Activated naive CD4-positive, alpha-beta T cell treated with anti-CD3 and anti-CD28 coated beads, Interleukin-2, amount 10 ng/mL, durations not matched to agents 7 days and 5 days (primary cell): ENCODE data around the gene GATM.

Source experiments
- CTCF ChIA-PET: fragments of 350-600 bp; sonication (Branson Sonifier 250); formaldehyde crosslinking; loops from one replicate; lab custom pipeline; 2021; ENCODE audit warnings: antibody characterized with exemption; lab: Charles Lee
- DNase-seq: peaks from one replicate; pipeline ENCODE4 v3.0.0-alpha.2; 2020
- H3K27ac Mint-ChIP-seq: one replicate; pipeline ENCODE4 v1.8.0; 2021; ENCODE audit warnings: mild to moderate bottlenecking, moderate library complexity, mixed read lengths
- H3K27me3 Mint-ChIP-seq: one replicate; pipeline ENCODE4 v1.8.0; 2021; ENCODE audit warnings: mild to moderate bottlenecking, mixed read lengths
- H3K36me3 Mint-ChIP-seq: one replicate; pipeline ENCODE4 v1.8.0; 2021; ENCODE audit warnings: mixed read lengths
- H3K4me1 Mint-ChIP-seq: one replicate; pipeline ENCODE4 v1.8.0; 2021; ENCODE audit warnings: mixed read lengths
- H3K4me3 Mint-ChIP-seq: one replicate; pipeline ENCODE4 v1.8.0; 2021; ENCODE audit warnings: mild to moderate bottlenecking, moderate library complexity, mixed read lengths
- H3K9me3 Mint-ChIP-seq: one replicate; pipeline ENCODE4 v1.8.0; 2021; ENCODE audit warnings: mixed read lengths

Gene GATM

GRCh38 chr15:45399381-45400212, 21.3 kb upstream of the GATM start:
- no peaks in the 10 kb centered on the region for H3K27me3 Mint-ChIP-seq
- H3K27ac Mint-ChIP-seq: no peak overlapping the region
- H3K4me1 Mint-ChIP-seq: peaks cover 24% of the 10 kb centered on the region
- DNase-seq: no peak
- H3K4me3 Mint-ChIP-seq: no peak overlapping the region
- no peaks in the 10 kb centered on the region for H3K9me3 Mint-ChIP-seq
- CTCF ChIA-PET: interaction anchor here (0.8 to 2.9 kb wide), 15 partner anchors 9 to 279 kb away, joined by 3 to 25 read pairs (median 5); no protein-coding TSS in a partner anchor
- no peaks in the 10 kb centered on the region for H3K36me3 Mint-ChIP-seq

- Mint-ChIP-seq H3K4me1 (peaks cover 12% of the 10 kb centered on the region), H3K9me3 (no peaks in the 10 kb centered on the region), H3K4me3 (no peak overlapping the region), H3K27ac (no peak overlapping the region), H3K36me3 (no peaks in the 10 kb centered on the region), H3K27me3 (peaks cover 7% of the 10 kb centered on the region)
- CTCF ChIA-PET: interaction anchor here (1.1 to 1.5 kb wide), 3 partner anchors 180 to 234 kb away, joined by 3 to 7 read pairs (median 5); no protein-coding TSS in a partner anchor
- no peak for DNase-seq
Observed at GRCh38 chr15:45397116-45397665, 18.8 kb upstream of the GATM start.

- no peak overlapping the region for H3K27ac Mint-ChIP-seq
- CTCF ChIA-PET: interaction anchor here (1.1 kb wide), 1 partner anchor 179 kb away, joined by 3 read pairs; no protein-coding TSS in a partner anchor
- no peaks in the 10 kb centered on the region for H3K9me3 Mint-ChIP-seq
- no peak overlapping the region for H3K4me3 Mint-ChIP-seq
- peaks cover 7% of the 10 kb centered on the region for H3K27me3 Mint-ChIP-seq
- H3K36me3 Mint-ChIP-seq: no peaks in the 10 kb centered on the region
- DNase-seq: no peak
- H3K4me1 Mint-ChIP-seq: peaks cover 3% of the 10 kb centered on the region
Observed at GRCh38 chr15:45395943-45396342, 17.6 kb upstream of the GATM start.

- no peak for DNase-seq
- CTCF ChIA-PET: interaction anchor here (1.0 kb wide), 1 partner anchor 231 kb away, joined by 4 read pairs; no protein-coding TSS in a partner anchor
- no peak overlapping the region for H3K4me3 Mint-ChIP-seq
- H3K4me1 Mint-ChIP-seq: no peaks in the 10 kb centered on the region
- no peak overlapping the region for H3K27ac Mint-ChIP-seq
- no peaks in the 10 kb centered on the region for H3K9me3 Mint-ChIP-seq
- H3K27me3 Mint-ChIP-seq: peaks cover 12% of the 10 kb centered on the region
- H3K36me3 Mint-ChIP-seq: no peaks in the 10 kb centered on the region
Observed at GRCh38 chr15:45394681-45395080, 16.3 kb upstream of the GATM start.

DNA sequence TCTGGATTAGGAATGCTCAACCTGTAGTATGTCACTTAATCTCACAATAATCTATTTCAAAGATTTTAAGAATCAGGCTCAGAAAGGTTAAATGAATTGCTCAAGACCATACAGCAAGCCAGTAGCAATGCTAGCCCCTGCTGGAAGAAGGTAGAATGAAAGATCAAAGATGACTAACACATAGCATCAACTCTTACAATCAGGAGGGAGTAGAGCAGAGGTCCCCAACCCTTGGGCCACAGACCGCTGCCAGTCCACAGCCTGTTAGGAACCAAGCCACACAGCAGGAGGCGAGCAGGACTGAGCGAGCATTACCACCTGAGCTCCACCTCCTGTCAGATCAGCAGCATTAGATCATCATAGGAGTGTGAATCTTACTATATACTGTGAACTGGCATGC, 15.5 kb upstream of the GATM start:
- CTCF ChIA-PET: interaction anchor here (0.8 to 2.3 kb wide), 2 partner anchors 189 to 241 kb away, joined by 3 to 10 read pairs; no protein-coding TSS in a partner anchor
- H3K27me3 Mint-ChIP-seq: peaks cover 13% of the 10 kb centered on the region
- H3K4me1 Mint-ChIP-seq: no peaks in the 10 kb centered on the region
- H3K27ac Mint-ChIP-seq: no peak overlapping the region
- no peak for DNase-seq
- no peak overlapping the region for H3K4me3 Mint-ChIP-seq
- no peaks in the 10 kb centered on the region for H3K9me3 Mint-ChIP-seq
- H3K36me3 Mint-ChIP-seq: no peaks in the 10 kb centered on the region

DNA sequence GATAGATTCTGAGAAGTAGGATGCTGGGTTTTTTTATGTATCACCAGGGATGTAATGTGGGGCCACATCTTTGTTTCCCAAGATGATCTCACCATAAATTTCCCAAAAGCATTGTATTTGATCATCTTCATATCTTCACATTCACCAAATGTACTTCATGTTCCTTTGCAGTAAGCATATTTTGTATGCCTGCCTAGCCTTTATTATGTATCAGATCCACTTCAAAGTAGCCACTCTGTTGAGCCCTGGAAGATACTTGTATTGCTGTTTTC, 14.2 kb upstream of the GATM start:
- Mint-ChIP-seq H3K4me3 (no peak overlapping the region), H3K27me3 (peaks cover 13% of the 10 kb centered on the region)
- CTCF ChIA-PET: interaction anchor here (1.8 to 2.3 kb wide), 3 partner anchors 187 to 275 kb away, joined by 5 to 10 read pairs (median 7); no protein-coding TSS in a partner anchor

GRCh38 chr15:45391746-45392583, 13.6 kb upstream of the GATM start:
- Mint-ChIP-seq H3K9me3 (no peaks in the 10 kb centered on the region), H3K36me3 (no peaks in the 10 kb centered on the region), H3K4me1 (no peaks in the 10 kb centered on the region), H3K4me3 (no peak overlapping the region), H3K27ac (no peak overlapping the region), H3K27me3 (peaks cover 13% of the 10 kb centered on the region)
- CTCF ChIA-PET: interaction anchor here (1.8 to 2.3 kb wide), 3 partner anchors 187 to 274 kb away, joined by 5 to 10 read pairs (median 7); no protein-coding TSS in a partner anchor
- DNase-seq: no peak

More for the DNA sequence above, 14.2 kb upstream of the GATM start:
- H3K9me3 Mint-ChIP-seq: no peaks in the 10 kb centered on the region
- H3K27ac Mint-ChIP-seq: no peak overlapping the region
- H3K4me1 Mint-ChIP-seq: no peaks in the 10 kb centered on the region
- H3K36me3 Mint-ChIP-seq: no peaks in the 10 kb centered on the region
- no peak for DNase-seq

DNA sequence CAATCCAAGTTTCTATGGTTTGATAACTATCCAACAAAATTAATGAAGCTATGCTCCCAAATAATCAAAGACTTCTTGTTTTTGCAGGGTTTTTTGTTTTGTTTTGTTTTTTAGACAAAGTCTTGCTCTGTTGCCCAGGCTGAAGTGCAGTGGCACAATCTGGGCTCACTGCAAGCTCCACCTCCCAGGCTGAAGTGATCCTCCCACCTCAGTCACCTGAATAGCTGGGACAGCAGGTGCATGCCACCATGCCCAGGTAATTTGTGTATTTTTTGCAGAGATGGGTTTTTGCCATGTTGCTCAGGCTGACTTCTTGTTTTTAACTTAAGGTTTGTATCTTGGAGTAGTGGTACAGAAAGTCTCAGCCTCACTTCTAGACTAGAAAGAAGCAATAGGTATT, 11.0 kb upstream of the GATM start:
- CTCF ChIA-PET: interaction anchor here (2.6 kb wide), 1 partner anchor 10 kb away, joined by 7 read pairs; no protein-coding TSS in a partner anchor
- Mint-ChIP-seq H3K4me1 (no peaks in the 10 kb centered on the region), H3K27me3 (peaks cover 24% of the 10 kb centered on the region), H3K36me3 (no peaks in the 10 kb centered on the region), H3K27ac (no peak overlapping the region), H3K9me3 (no peaks in the 10 kb centered on the region), H3K4me3 (no peak overlapping the region)
- DNase-seq: no peak

- Mint-ChIP-seq H3K36me3 (no peaks in the 10 kb centered on the region), H3K27ac (no peak overlapping the region), H3K9me3 (no peaks in the 10 kb centered on the region), H3K27me3 (peaks cover 22% of the 10 kb centered on the region), H3K4me3 (no peak overlapping the region), H3K4me1 (no peaks in the 10 kb centered on the region)
- no peak for DNase-seq
- CTCF ChIA-PET: no interaction called here
Observed at GRCh38 chr15:45387380-45388007, 9.2 kb upstream of the GATM start.

- no peak overlapping the region for H3K27ac Mint-ChIP-seq
- H3K9me3 Mint-ChIP-seq: no peaks in the 10 kb centered on the region
- CTCF ChIA-PET: no interaction called here
- no peaks in the 10 kb centered on the region for H3K4me1 Mint-ChIP-seq
- DNase-seq: no peak
- H3K4me3 Mint-ChIP-seq: no peak overlapping the region
- no peaks in the 10 kb centered on the region for H3K36me3 Mint-ChIP-seq
- peaks cover 27% of the 10 kb centered on the region for H3K27me3 Mint-ChIP-seq
Observed at GRCh38 chr15:45386974-45387373, 8.6 kb upstream of the GATM start.

DNA sequence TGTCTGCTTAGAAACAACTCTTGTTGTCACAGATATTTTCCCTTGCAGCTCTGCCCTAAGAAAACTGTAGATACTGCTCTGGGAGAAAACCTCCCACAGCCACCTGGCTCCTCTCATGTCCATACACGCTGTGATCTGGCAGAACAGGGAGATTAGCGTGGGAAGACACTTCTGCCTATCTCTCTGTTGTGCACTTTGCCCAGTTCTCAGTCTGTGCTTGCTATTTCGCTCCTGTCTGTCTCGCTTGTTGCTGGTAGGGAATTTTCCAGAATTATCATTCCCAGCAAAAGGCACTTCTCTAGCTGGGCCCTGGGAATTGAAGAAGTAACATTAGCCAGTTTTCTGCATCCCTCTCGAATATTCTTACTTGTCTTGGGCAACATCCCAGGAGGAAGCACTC, 8.1 kb upstream of the GATM start:
- H3K27ac Mint-ChIP-seq: no peak overlapping the region
- no peaks in the 10 kb centered on the region for H3K4me1 Mint-ChIP-seq
- H3K36me3 Mint-ChIP-seq: no peaks in the 10 kb centered on the region
- no peak for DNase-seq
- CTCF ChIA-PET: no interaction called here
- H3K4me3 Mint-ChIP-seq: no peak overlapping the region
- H3K27me3 Mint-ChIP-seq: peaks cover 28% of the 10 kb centered on the region
- no peaks in the 10 kb centered on the region for H3K9me3 Mint-ChIP-seq

- Mint-ChIP-seq H3K27me3 (peaks cover 29% of the 10 kb centered on the region), H3K4me3 (no peak overlapping the region), H3K36me3 (no peaks in the 10 kb centered on the region), H3K9me3 (no peaks in the 10 kb centered on the region), H3K27ac (no peak overlapping the region), H3K4me1 (no peaks in the 10 kb centered on the region)
- no peak for DNase-seq
- CTCF ChIA-PET: no interaction called here
Observed at GRCh38 chr15:45385590-45385989, 7.2 kb upstream of the GATM start.

DNA sequence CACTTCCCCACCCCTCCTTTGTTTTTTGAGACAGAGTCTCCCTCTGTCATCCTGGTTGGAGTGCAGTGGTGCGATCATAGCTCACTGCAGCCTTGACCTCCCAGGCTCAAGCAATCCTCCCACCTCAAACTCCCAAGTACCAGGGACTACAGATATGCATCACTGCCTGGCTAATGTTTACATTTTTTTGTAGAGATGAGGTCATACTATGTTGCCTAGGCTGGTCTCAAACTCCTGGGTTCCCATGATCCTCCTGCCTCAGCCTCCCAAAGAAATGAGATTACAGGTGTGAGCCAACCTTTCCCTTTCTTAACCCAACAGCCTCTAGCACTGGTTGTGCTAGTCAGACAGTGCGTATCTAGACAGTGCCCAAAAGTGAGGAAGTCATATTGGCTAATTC, 6.4 kb upstream of the GATM start:
- CTCF ChIA-PET: interaction anchor here (0.7 kb wide), 1 partner anchor 15 kb away, joined by 3 read pairs; no protein-coding TSS in a partner anchor
- H3K36me3 Mint-ChIP-seq: no peaks in the 10 kb centered on the region
- no peak overlapping the region for H3K4me3 Mint-ChIP-seq
- DNase-seq: no peak
- H3K4me1 Mint-ChIP-seq: no peaks in the 10 kb centered on the region
- H3K27ac Mint-ChIP-seq: no peak overlapping the region
- H3K27me3 Mint-ChIP-seq: peaks cover 30% of the 10 kb centered on the region
- no peaks in the 10 kb centered on the region for H3K9me3 Mint-ChIP-seq

GRCh38 chr15:45378913-45379262, 544 bp upstream of the GATM start:
- no peak for DNase-seq
- Mint-ChIP-seq H3K27me3 (peaks cover 66% of the 10 kb centered on the region), H3K4me3 (peak overlapping the region; percentile 53), H3K27ac (no peak overlapping the region), H3K9me3 (no peaks in the 10 kb centered on the region), H3K36me3 (no peaks in the 10 kb centered on the region), H3K4me1 (peaks cover 14% of the 10 kb centered on the region)
- CTCF ChIA-PET: no interaction called here
